OCI-LY7 (cell line): Measurements from ENCODE around the gene LRP8. TPM values are rescaled to one million over a fixed set of nuclear protein-coding genes. Genes with fewer than 3 reads are reported as not detected.

Source experiments
- BruUV-seq: library from RNA; stranded (reverse); fragments of 400-500 nt; replicated peaks from 2 replicates; lab custom pipeline; 2021; lab: Mats Ljungman, UMichigan
- CTCF ChIA-PET: fragments of 300-600 bp; sonication (Branson Sonifier 250); formaldehyde crosslinking; loops from one replicate; lab custom pipeline; 2022; ENCODE audit warnings: antibody characterized with exemption; ENCODE audit not compliant: unreplicated experiment; lab: Charles Lee
- POLR2A ChIA-PET: fragments of 300-600 bp; sonication (Branson Sonifier 250); formaldehyde crosslinking; loops from one replicate; lab custom pipeline; 2022; ENCODE audit warnings: antibody characterized with exemption; lab: Charles Lee
- DNase-seq: peaks from one replicate; pipeline ENCODE4 v3.0.0-alpha.2; 2015; ENCODE audit warnings: low spot score
- H2AFZ ChIP-seq: fragments of 200-600 bp; sonication (generic), shearing (Covaris generic); 2 replicates; pipeline ENCODE4 v1.6.1; 2014; ENCODE audit warnings: mild to moderate bottlenecking, antibody characterized with exemption, low read length, moderate library complexity
- H3K27ac ChIP-seq: fragments of 200-600 bp; sonication (generic); 2 replicates; pipeline ENCODE4 v1.5.1; 2014; ENCODE audit warnings: mixed run types, low read depth, mild to moderate bottlenecking, moderate library complexity, low read length, inconsistent platforms; ENCODE audit not compliant: poor library complexity, severe bottlenecking
- H3K36me3 ChIP-seq: fragments of 200-600 bp; sonication (generic); 2 replicates; pipeline ENCODE4 v1.6.1; 2014; ENCODE audit warnings: mild to moderate bottlenecking, antibody characterized with exemption, low read length, moderate library complexity, mixed read lengths; ENCODE audit not compliant: insufficient read depth
- H3K4me1 ChIP-seq: fragments of 200-600 bp; sonication (generic); 2 replicates; pipeline ENCODE4 v1.5.1; 2014; ENCODE audit warnings: mild to moderate bottlenecking, low read length; ENCODE audit not compliant: insufficient read depth, poor library complexity, severe bottlenecking
- H3K4me2 ChIP-seq: fragments of 200-600 bp; sonication (generic); 2 replicates; pipeline ENCODE4 v1.6.1; 2014; ENCODE audit warnings: mild to moderate bottlenecking, low read length
- H3K4me3 ChIP-seq: fragments of 200-600 bp; sonication (generic); 2 replicates; pipeline ENCODE4 v1.5.1; 2014; ENCODE audit warnings: mild to moderate bottlenecking, low read depth, low read length; ENCODE audit not compliant: poor library complexity, severe bottlenecking
- H3K79me2 ChIP-seq: fragments of 200-600 bp; sonication (generic); 2 replicates; pipeline ENCODE4 v1.6.1; 2016; ENCODE audit warnings: low read depth, mild to moderate bottlenecking, low read length, moderate library complexity, mixed read lengths; ENCODE audit not compliant: insufficient read depth
- H3K9me2 ChIP-seq: fragments of 200-600 bp; sonication (generic); 2 replicates; pipeline ENCODE4 v1.6.1; 2016; ENCODE audit warnings: mild to moderate bottlenecking, low read length, mixed read lengths; ENCODE audit not compliant: insufficient read depth
- H3K9me3 ChIP-seq: fragments of 200-600 bp; sonication (generic); 2 replicates; pipeline ENCODE4 v1.6.1; 2014; ENCODE audit warnings: mild to moderate bottlenecking, mixed run types, low read length, mixed read lengths
- H4K20me1 ChIP-seq: fragments of 200-600 bp; sonication (generic); 2 replicates; pipeline ENCODE4 v1.6.1; 2014; ENCODE audit warnings: mild to moderate bottlenecking, antibody characterized with exemption, low read length, moderate library complexity, mixed read lengths; ENCODE audit not compliant: insufficient read depth
- CTCF ChIP-seq: fragments of 200-600 bp; sonication (generic); conservative IDR thresholded peaks from 2 replicates; pipeline ENCODE4 v1.5.1; 2014; ENCODE audit warnings: mild to moderate bottlenecking, antibody characterized with exemption, low read length, moderate library complexity, mixed read lengths
- EZH2phosphoT487 ChIP-seq: fragments of 200-600 bp; sonication (generic); IDR thresholded peaks from 2 replicates; pipeline ENCODE4 v1.6.1; 2018; ENCODE audit warnings: low read depth, borderline replicate concordance, mild to moderate bottlenecking, mixed run types, antibody characterized with exemption, low read length, moderate library complexity, mixed read lengths
- intact Hi-C: fragments of 100-400 bp; cut with micrococcal nuclease; formaldehyde crosslinking; loops from one replicate; pipeline ENCODE4 v1.10.0; 2022; ENCODE audit not compliant: unreplicated experiment
- total RNA-seq, 2 experiments: library from RNA; depleted of rRNA in 1 of 2; stranded (reverse); fragments of >200 nt in 1 of 2; shearing (Covaris generic) in 1 of 2; gene quantifications; 2 replicates each; pipeline ENCODE4 v1.2.3, GENCODE V29; 2014 to 2022

LRP8 gene
- total RNA-seq, 2 experiments from 2014 or later: 65.6 to 70.0 TPM

GRCh38 chr1:53264048-53264447 is 63.8 kb downstream of the LRP8 start:
- intact Hi-C loops: no loop called here
- ChIA-PET POLR2A (interaction anchor here (0.6 kb wide), 1 partner anchor 463 kb away, joined by 6 read pairs; no protein-coding TSS in a partner anchor), CTCF (no interaction called here)
- peaks cover 98% of the 10 kb centered on the region for H3K36me3 ChIP-seq
- H3K27ac ChIP-seq: no peak overlapping the region
- no peak for TF ChIP-seq CTCF
- no peak for TF ChIP-seq EZH2phosphoT487
- H3K9me3 ChIP-seq: no peaks in the 10 kb centered on the region
- no peak overlapping the region for H3K4me3 ChIP-seq
- H3K4me2 ChIP-seq: no peak overlapping the region
- H3K4me1 ChIP-seq: peaks cover 17% of the 10 kb centered on the region
- H3K9me2 ChIP-seq: no peaks in the 10 kb centered on the region
- no peak overlapping the region for H2AFZ ChIP-seq
- no peak for DNase-seq
- no peaks in the 10 kb centered on the region; the same call in 1 of the 2 replicates for H4K20me1 ChIP-seq
- no peaks in the 10 kb centered on the region for H3K79me2 ChIP-seq
- no TSS peak for BruUV-seq

- Histone ChIP-seq H3K4me1 (peaks cover 17% of the 10 kb centered on the region), H2AFZ (no peak overlapping the region), H3K9me2 (no peaks in the 10 kb centered on the region), H3K9me3 (no peaks in the 10 kb centered on the region), H3K36me3 (peaks cover 100% of the 10 kb centered on the region), H3K4me3 (no peak overlapping the region), H3K79me2 (no peaks in the 10 kb centered on the region), H3K4me2 (no peak overlapping the region), H3K27ac (no peak overlapping the region), H4K20me1 (no peaks in the 10 kb centered on the region; the same call in 1 of the 2 replicates)
- no peak for TF ChIP-seq CTCF
- no peak for TF ChIP-seq EZH2phosphoT487
- POLR2A ChIA-PET: no interaction called here
- DNase-seq: no peak
- no TSS peak for BruUV-seq
- intact Hi-C loops: no loop called here
- CTCF ChIA-PET: no interaction called here
Measured at GRCh38 chr1:53262000-53262399, 65.9 kb downstream of the LRP8 start.

GRCh38 chr1:53260631-53261247 is 67.1 kb downstream of the LRP8 start:
- Histone ChIP-seq H2AFZ (no peak overlapping the region), H3K4me1 (peaks cover 17% of the 10 kb centered on the region), H3K4me2 (no peak overlapping the region), H3K4me3 (no peak overlapping the region), H4K20me1 (no peaks in the 10 kb centered on the region; the same call in 1 of the 2 replicates), H3K36me3 (peaks cover 100% of the 10 kb centered on the region), H3K27ac (peak overlapping the region; percentile 54), H3K9me3 (no peaks in the 10 kb centered on the region), H3K9me2 (no peaks in the 10 kb centered on the region), H3K79me2 (no peaks in the 10 kb centered on the region)
- no peak for TF ChIP-seq CTCF
- no peak for TF ChIP-seq EZH2phosphoT487
- DNase-seq: no peak
- intact Hi-C loops: no loop called here
- CTCF ChIA-PET: no interaction called here
- BruUV-seq: no TSS peak
- POLR2A ChIA-PET: interaction anchor here (0.6 kb wide), 1 partner anchor 124 kb away, joined by 3 read pairs; no protein-coding TSS in a partner anchor
